Trophoblast cell (in vitro differentiated cells and primary cell): ENCODE data around the gene TBL3.

ENCODE experiments used
- DNase-seq, 2 donors: peaks; one replicate each; pipeline ENCODE4 v3.0.0-alpha.2; 2016
- H2AFZ ChIP-seq: 2 replicates; pipeline ENCODE4 v1.6.1; 2013; ENCODE audit warnings: low read length, moderate library complexity, mild to moderate bottlenecking; ENCODE audit not compliant: insufficient read depth, poor library complexity
- H2AK5ac ChIP-seq: 2 replicates; pipeline ENCODE4 v1.6.1; 2013; ENCODE audit warnings: mild to moderate bottlenecking, low read length
- H2BK120ac ChIP-seq: 2 replicates; pipeline ENCODE4 v1.6.1; 2013; ENCODE audit warnings: low read length, mild to moderate bottlenecking, moderate library complexity; ENCODE audit not compliant: insufficient read depth, poor library complexity
- H2BK12ac ChIP-seq: 2 replicates; pipeline ENCODE4 v1.6.1; 2013; ENCODE audit warnings: mild to moderate bottlenecking, low read length, moderate library complexity
- H2BK5ac ChIP-seq: 2 replicates; pipeline ENCODE4 v1.6.1; 2013; ENCODE audit warnings: low read length, low read depth, moderate library complexity, mild to moderate bottlenecking; ENCODE audit not compliant: poor library complexity
- H3K14ac ChIP-seq: 2 replicates; pipeline ENCODE4 v1.6.1; 2013; ENCODE audit warnings: mild to moderate bottlenecking, low read length
- H3K18ac ChIP-seq: 2 replicates; pipeline ENCODE4 v1.6.1; 2013; ENCODE audit warnings: mild to moderate bottlenecking, low read length
- H3K23ac ChIP-seq: 2 replicates; pipeline ENCODE4 v1.6.1; 2013; ENCODE audit warnings: low read length
- H3K27ac ChIP-seq: 2 replicates; pipeline ENCODE4 v1.5.1; 2013; ENCODE audit warnings: low read depth, mild to moderate bottlenecking, inconsistent platforms, low read length, moderate library complexity
- H3K27me3 ChIP-seq: 2 replicates; pipeline ENCODE4 v1.6.1; 2013; ENCODE audit warnings: inconsistent platforms, mild to moderate bottlenecking, low read length, moderate library complexity; ENCODE audit not compliant: insufficient read depth
- H3K36me3 ChIP-seq, 2 experiments: 1 replicate in 1 of 2; 2 replicates in 1 of 2; pipeline ENCODE4 v1.6.1; 2013; ENCODE audit warnings: low read length in 2 of 2, mild to moderate bottlenecking in 2 of 2, moderate library complexity in 1 of 2; ENCODE audit not compliant: insufficient read depth in 2 of 2, control insufficient read depth in 1 of 2
- H3K4ac ChIP-seq: 2 replicates; pipeline ENCODE4 v1.6.1; 2013; ENCODE audit warnings: low read depth, mild to moderate bottlenecking, low read length, moderate library complexity
- H3K4me1 ChIP-seq, 2 experiments: 1 replicate in 1 of 2; 2 replicates in 1 of 2; pipeline ENCODE4 v1.6.1; 2013; ENCODE audit warnings: low read length in 2 of 2, mild to moderate bottlenecking in 2 of 2, moderate library complexity in 1 of 2; ENCODE audit not compliant: insufficient read depth in 2 of 2, control insufficient read depth in 1 of 2
- H3K4me2 ChIP-seq: 2 replicates; pipeline ENCODE4 v1.6.1; 2013; ENCODE audit warnings: inconsistent platforms, mild to moderate bottlenecking, low read length, moderate library complexity
- H3K4me3 ChIP-seq: 2 replicates; pipeline ENCODE4 v1.5.1; 2013; ENCODE audit warnings: mild to moderate bottlenecking, low read depth, low read length, inconsistent platforms
- H3K79me1 ChIP-seq: one replicate; pipeline ENCODE4 v1.6.1; 2013; ENCODE audit warnings: low read length
- H3K79me2 ChIP-seq: 2 replicates; pipeline ENCODE4 v1.6.1; 2013; ENCODE audit warnings: low read length, mild to moderate bottlenecking; ENCODE audit not compliant: control insufficient read depth, insufficient read depth, poor library complexity
- H3K9ac ChIP-seq: 2 replicates; pipeline ENCODE4 v1.6.1; 2013; ENCODE audit warnings: mild to moderate bottlenecking, low read length
- H3K9me3 ChIP-seq: 2 replicates; pipeline ENCODE4 v1.6.1; 2013; ENCODE audit warnings: low read depth, mild to moderate bottlenecking, control low read depth, inconsistent platforms, low read length; ENCODE audit not compliant: insufficient read depth
- H4K12ac ChIP-seq: 2 replicates; pipeline ENCODE4 v1.6.1; 2013; ENCODE audit warnings: low read depth, mild to moderate bottlenecking, low read length, moderate library complexity
- H4K8ac ChIP-seq: 2 replicates; pipeline ENCODE4 v1.6.1; 2013; ENCODE audit warnings: low read depth, mild to moderate bottlenecking, low read length, moderate library complexity
- H4K91ac ChIP-seq: one replicate; pipeline ENCODE4 v1.6.1; 2013; ENCODE audit warnings: low read depth, mild to moderate bottlenecking, low read length, moderate library complexity
- WGBS: extraction: QIAGEN DNeasy Blood & Tissue Kit; methylation state at CpG from one replicate; pipeline ENCODE4 v1.1.7; 2013; ENCODE audit warnings: missing lambda C conversion rate; ENCODE audit not compliant: insufficient read length, insufficient coverage; ENCODE audit errors: extremely low coverage; 5-methylcytosine and 5-hydroxymethylcytosine counted together

TBL3 gene

DNA sequence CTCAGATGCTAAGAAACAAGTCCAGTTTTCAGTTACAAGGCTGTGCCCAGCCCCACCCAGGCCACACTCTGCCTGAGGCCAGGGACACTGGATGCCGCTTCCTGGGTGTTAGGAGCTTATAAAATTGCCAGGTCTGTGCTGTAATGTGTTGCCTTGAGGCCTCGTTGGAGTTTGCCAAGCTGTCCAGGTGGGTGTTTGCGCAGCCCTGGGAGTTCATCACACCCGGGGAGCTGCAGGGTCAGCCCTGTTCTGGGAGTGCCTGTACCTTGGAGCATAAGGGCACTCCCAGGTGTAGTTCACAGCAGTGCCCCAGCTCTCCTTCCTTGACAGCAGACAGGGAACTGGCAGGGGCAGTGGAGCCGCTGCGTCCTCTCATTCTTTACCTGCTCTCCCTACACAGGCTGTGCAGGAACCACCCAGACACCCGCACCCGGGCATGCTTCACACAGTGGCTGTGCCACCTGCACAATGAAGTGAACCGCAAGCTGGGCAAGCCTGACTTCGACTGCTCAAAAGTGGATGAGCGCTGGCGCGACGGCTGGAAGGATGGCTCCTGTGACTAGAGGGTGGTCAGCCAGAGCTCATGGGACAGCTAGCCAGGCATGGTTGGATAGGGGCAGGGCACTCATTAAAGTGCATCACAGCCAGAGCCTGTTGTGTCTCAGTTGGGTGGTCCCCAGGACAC, 13.8 kb downstream of the TBL3 start:
- Histone ChIP-seq H3K36me3 (peaks cover 20% of the 10 kb centered on the region in 2 experiments), H3K79me1 (peaks cover 8% of the 10 kb centered on the region)
- WGBS = no CpG with 5 or more reads among the region's 14 CpGs

DNA sequence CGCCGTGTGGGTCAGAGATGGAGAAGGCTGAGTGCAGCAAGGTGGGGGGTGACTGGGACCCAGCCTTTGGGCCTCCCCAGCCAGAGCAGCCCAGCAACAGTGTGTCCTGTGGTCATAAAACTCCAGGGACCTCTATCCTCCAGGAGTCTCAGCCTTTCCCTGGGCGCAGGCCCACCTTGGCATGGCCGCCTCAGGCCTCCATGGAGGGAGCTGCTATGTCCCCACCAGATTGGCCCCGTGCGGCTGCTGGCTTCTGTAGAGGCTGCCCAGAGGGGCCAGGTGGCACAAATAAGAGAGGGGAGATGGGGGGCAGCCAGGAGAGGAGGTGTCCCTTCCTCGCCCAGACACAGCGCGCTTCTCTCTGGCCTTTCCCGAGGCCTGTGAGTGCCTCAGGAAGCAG, 15.3 kb downstream of the TBL3 start:
- Histone ChIP-seq H3K14ac (no peak overlapping the region), H2BK5ac (no peak overlapping the region), H3K79me2 (peaks cover 2% of the 10 kb centered on the region), H2AFZ (no peak overlapping the region), H3K36me3 (peaks cover 20% of the 10 kb centered on the region in 2 experiments), H3K9ac (no peak overlapping the region), H3K4me3 (no peak overlapping the region), H4K91ac (no peak overlapping the region), H3K23ac (no peak overlapping the region), H3K4ac (no peak overlapping the region), H4K12ac (no peak overlapping the region), H4K8ac (no peak overlapping the region), H2AK5ac (no peak overlapping the region), H2BK120ac (no peak overlapping the region), H3K27ac (no peak overlapping the region), H3K79me1 (peaks cover 11% of the 10 kb centered on the region), H3K18ac (no peak overlapping the region), H3K4me1 (peaks cover 17 to 29% of the 10 kb centered on the region in 2 experiments), H3K27me3 (peaks cover 36% of the 10 kb centered on the region), H3K4me2 (no peak overlapping the region), H2BK12ac (no peak overlapping the region), H3K9me3 (peaks cover 12% of the 10 kb centered on the region)
- no peak for DNase-seq
- no CpG with 5 or more reads among the region's 10 CpGs for WGBS

More for the DNA sequence above, 13.8 kb downstream of the TBL3 start:
- H3K4me3 ChIP-seq = no peak overlapping the region
- H3K9me3 ChIP-seq = peaks cover 3% of the 10 kb centered on the region
- H2BK5ac ChIP-seq = no peak overlapping the region
- no peak overlapping the region for H3K9ac ChIP-seq
- H3K79me2 ChIP-seq = peaks cover 2% of the 10 kb centered on the region
- H3K4ac ChIP-seq = peak overlapping the region; percentile 15
- no peak overlapping the region for H2AK5ac ChIP-seq
- H2BK12ac ChIP-seq = no peak overlapping the region
- H3K4me1 ChIP-seq = peaks cover 11 to 19% of the 10 kb centered on the region in 2 experiments
- no peak overlapping the region for H4K8ac ChIP-seq
- H3K23ac ChIP-seq = no peak overlapping the region
- no peak overlapping the region for H4K12ac ChIP-seq
- H2BK120ac ChIP-seq = no peak overlapping the region
- H4K91ac ChIP-seq = no peak overlapping the region
- no peak overlapping the region for H2AFZ ChIP-seq
- H3K14ac ChIP-seq = no peak overlapping the region
- H3K4me2 ChIP-seq = peak overlapping the region; percentile 98
- H3K27ac ChIP-seq = no peak overlapping the region
- DNase-seq = no peak
- peaks cover 38% of the 10 kb centered on the region for H3K27me3 ChIP-seq
- peak overlapping the region; percentile 13 for H3K18ac ChIP-seq

DNA sequence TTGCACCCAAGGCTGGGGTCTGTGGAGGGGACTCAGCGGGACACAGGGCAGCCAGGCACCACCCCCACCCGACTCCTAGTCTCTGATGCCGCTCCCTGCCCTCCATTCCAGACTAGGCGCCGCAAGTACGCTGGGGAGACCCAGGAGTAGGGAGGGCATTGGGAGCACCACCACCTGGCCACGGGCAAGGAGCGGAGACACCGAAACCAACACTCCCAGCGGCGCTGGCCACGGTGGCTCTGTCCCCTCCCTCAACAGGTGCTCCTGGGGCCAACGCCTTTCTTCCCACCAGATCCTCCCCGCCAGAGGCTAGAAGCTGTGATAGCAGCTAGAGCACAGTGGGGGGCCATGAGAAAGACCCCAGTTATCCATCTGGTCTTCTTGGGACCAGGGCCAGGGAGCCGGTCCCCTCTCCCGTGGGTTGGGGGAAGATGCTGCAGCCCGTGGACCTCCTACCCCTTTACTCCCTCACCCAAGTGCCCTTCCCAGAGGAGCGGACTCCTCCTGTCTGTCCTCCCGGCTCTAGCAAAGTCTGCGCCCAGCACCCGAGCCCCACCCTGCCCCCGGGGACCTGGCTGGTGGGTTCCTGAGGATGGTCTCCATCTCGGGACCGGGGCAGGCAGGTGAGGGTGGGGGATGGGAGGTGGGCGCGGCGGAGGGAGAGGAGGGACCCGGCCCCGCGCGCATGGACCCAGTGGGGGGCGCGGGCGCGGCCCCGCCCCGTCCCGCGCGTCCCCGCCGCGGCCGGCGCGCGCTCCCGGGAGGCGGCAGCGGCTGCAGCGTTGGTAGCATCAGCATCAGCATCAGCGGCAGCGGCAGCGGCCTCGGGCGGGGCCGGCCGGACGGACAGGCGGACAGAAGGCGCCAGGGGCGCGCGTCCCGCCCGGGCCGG, 17.6 kb downstream of the TBL3 start, which contains the start of gene SYNGR3:
TSS of gene SYNGR3 (plus strand) at position 762 of the 892 bp plus-strand sequence. CDS start 133 bp downstream, outside the sequence.
- Histone ChIP-seq H4K8ac (peak within 1 kb of the TSS; percentile 44), H3K27me3 (peaks cover 33% of the 10 kb centered on the region), H3K14ac (peak within 1 kb of the TSS; percentile 16), H2BK120ac (peak within 1 kb of the TSS; percentile 25), H3K9me3 (peaks cover 19% of the 10 kb centered on the region), H3K4me1 (peaks cover 17 to 27% of the 10 kb centered on the region in 2 experiments), H3K9ac (no peak within 1 kb of the TSS), H2AFZ (peak within 1 kb of the TSS; percentile 3), H3K27ac (no peak within 1 kb of the TSS), H4K12ac (peak within 1 kb of the TSS; percentile 23), H3K79me1 (peaks cover 7% of the 10 kb centered on the region), H3K4ac (no peak within 1 kb of the TSS), H2AK5ac (peak within 1 kb of the TSS; percentile 13), H3K79me2 (peaks cover 1% of the 10 kb centered on the region), H3K4me3 (peak within 1 kb of the TSS; percentile 23), H3K18ac (peak within 1 kb of the TSS; percentile 9), H3K4me2 (peak within 1 kb of the TSS; percentile 78), H3K36me3 (peaks cover 20% of the 10 kb centered on the region in 2 experiments), H3K23ac (no peak within 1 kb of the TSS), H2BK5ac (no peak within 1 kb of the TSS), H4K91ac (peak within 1 kb of the TSS; percentile 15), H2BK12ac (peak within 1 kb of the TSS; percentile 5)
- WGBS = no CpG with 5 or more reads among the region's 67 CpGs
- DNase-seq = peak in 1 of 2 donors; percentile 37

DNA sequence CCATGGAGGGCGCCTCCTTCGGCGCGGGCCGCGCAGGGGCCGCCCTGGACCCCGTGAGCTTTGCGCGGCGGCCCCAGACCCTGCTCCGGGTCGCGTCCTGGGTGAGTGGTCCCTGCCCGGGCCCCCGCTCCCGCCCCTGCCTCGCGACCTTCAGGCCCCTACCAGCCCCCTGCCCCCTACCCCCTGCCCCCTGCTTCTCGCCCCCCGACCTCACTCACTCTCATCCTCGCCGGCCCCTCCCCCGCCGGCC, 18.2 kb downstream of the TBL3 start:
- no peak for DNase-seq
- Histone ChIP-seq H3K4ac (no peak overlapping the region), H3K9ac (no peak overlapping the region), H3K14ac (no peak overlapping the region), H4K8ac (no peak overlapping the region), H3K4me1 (peaks cover 14 to 24% of the 10 kb centered on the region in 2 experiments), H4K12ac (no peak overlapping the region), H2BK12ac (no peak overlapping the region), H3K18ac (no peak overlapping the region), H3K79me2 (no peaks in the 10 kb centered on the region), H3K27ac (no peak overlapping the region), H2BK120ac (no peak overlapping the region), H3K79me1 (peaks cover 5% of the 10 kb centered on the region), H3K4me3 (peak overlapping the region; percentile 23), H3K23ac (no peak overlapping the region), H3K27me3 (peaks cover 33% of the 10 kb centered on the region), H3K4me2 (peak overlapping the region; percentile 78), H3K36me3 (peaks cover 20% of the 10 kb centered on the region in 2 experiments), H2AK5ac (no peak overlapping the region), H2BK5ac (no peak overlapping the region), H2AFZ (no peak overlapping the region), H3K9me3 (peaks cover 19% of the 10 kb centered on the region), H4K91ac (no peak overlapping the region)
- WGBS = no CpG with 5 or more reads among the region's 25 CpGs
